IPS-15b (cell line): ENCODE measurements around the gene SYNE3.

Source experiments
- H3K27me3 ChIP-seq: one replicate; pipeline ENCODE4 v1.6.1; 2013; ENCODE audit warnings: low read length; ENCODE audit not compliant: control insufficient read depth, insufficient read depth
- H3K36me3 ChIP-seq: one replicate; pipeline ENCODE4 v1.6.1; 2013; ENCODE audit warnings: low read length; ENCODE audit not compliant: control insufficient read depth, insufficient read depth
- H3K4me1 ChIP-seq: one replicate; pipeline ENCODE4 v1.6.1; 2013; ENCODE audit warnings: mild to moderate bottlenecking, low read length; ENCODE audit not compliant: control insufficient read depth, insufficient read depth
- H3K4me3 ChIP-seq: one replicate; pipeline ENCODE4 v1.5.1; 2013; ENCODE audit warnings: low read depth, low read length
- H3K9ac ChIP-seq: one replicate; pipeline ENCODE4 v1.6.1; 2013; ENCODE audit warnings: low read depth, mild to moderate bottlenecking, low read length
- H3K9me3 ChIP-seq: one replicate; pipeline ENCODE4 v1.6.1; 2013; ENCODE audit warnings: mild to moderate bottlenecking, low read length; ENCODE audit not compliant: control insufficient read depth, insufficient read depth

Gene SYNE3

DNA sequence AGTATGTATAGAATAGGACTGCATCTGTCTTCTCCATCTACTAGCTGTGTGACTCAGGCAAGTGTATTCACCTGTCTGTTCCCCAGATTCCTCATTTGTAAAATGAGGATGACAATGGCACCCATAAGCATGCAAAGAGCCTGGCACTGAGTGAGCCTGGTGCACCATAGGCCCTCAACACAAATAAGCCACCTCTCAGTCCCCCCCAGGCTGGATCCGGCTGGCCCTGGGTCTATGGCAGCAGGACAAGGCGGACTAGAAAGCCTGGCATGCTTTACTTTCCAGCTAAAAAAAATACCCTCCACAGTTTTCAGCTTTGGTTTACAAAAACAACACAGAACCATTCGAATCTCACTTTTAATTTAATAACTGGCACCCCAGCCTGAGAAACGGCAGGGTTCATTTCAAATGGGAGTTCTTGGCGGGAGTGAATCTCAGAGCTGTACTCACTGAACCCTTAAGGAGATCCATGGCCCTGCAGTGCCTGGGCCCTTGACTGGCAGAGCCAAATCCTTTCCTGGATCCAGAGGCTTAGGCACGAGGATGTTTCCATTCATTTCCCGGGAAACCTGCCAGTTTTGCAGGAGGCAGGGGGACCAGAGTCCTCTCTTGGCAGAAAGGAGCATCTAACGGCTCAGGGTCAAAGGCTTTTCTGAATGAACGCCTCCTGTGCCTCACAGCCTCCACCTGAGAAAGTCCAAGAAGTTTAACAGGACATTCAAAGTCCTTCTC, 17.7 kb downstream of the SYNE3 start:
- Histone ChIP-seq H3K4me3 (no peak overlapping the region), H3K27me3 (no peaks in the 10 kb centered on the region), H3K9ac (no peak overlapping the region), H3K9me3 (no peaks in the 10 kb centered on the region), H3K36me3 (no peaks in the 10 kb centered on the region), H3K4me1 (no peaks in the 10 kb centered on the region)

DNA sequence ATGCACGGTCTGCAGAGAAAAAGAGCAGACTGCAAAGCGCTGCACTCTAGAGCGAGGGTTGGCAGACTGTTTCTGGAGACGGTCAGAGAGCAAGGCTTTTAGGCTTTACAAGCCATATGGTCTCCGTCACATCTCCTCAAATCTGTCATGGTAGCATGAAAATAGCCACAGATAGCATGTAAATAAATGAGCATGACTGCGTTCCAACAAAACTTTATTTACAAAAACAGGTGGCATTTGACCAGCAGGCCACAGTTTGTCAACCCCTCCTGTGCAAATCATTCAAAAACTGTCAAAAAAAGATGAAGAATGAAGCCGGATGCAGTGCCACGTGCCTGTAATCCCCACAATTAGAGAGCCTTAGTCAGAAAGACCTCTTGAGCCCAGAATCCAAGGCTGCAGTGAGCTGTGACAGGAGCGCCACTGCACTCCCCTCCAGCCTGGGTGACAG, 18.9 kb downstream of the SYNE3 start:
- no peak overlapping the region for H3K4me3 ChIP-seq
- H3K27me3 ChIP-seq, result no peaks in the 10 kb centered on the region
- H3K9ac ChIP-seq, result no peak overlapping the region
- H3K9me3 ChIP-seq, result no peaks in the 10 kb centered on the region
- no peaks in the 10 kb centered on the region for H3K4me1 ChIP-seq
- H3K36me3 ChIP-seq, result no peaks in the 10 kb centered on the region

DNA sequence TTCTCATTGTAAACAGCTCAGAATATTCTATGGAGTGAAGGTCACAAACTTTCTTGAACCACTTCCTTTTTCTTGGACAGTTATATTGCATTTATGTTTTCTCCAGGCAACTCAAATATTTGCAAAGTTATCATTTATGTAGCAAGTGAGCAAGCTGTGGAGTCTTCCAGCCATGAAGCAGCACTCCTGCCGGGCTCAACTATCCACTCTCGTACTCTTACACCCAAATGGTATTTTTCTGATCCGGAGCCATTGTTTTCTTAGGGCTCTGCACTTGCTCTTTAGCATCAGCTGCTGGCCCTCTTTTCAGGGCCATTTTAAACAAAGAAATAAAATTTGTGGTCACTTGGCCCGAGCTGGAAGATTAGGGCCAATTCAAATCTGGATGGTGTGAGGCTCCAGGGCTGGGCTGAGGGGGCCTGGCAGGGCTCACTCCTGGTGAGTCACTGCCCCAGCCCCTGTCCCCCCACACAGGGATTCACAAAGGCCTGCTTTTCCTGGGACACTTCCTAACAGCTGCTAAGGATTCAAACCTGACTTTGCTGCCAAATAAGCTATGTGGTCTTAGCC, 19.7 kb downstream of the SYNE3 start:
- H3K4me1 ChIP-seq, result no peaks in the 10 kb centered on the region
- H3K27me3 ChIP-seq, result no peaks in the 10 kb centered on the region
- no peak overlapping the region for H3K4me3 ChIP-seq
- H3K9ac ChIP-seq, result no peak overlapping the region
- no peaks in the 10 kb centered on the region for H3K36me3 ChIP-seq
- no peaks in the 10 kb centered on the region for H3K9me3 ChIP-seq

DNA sequence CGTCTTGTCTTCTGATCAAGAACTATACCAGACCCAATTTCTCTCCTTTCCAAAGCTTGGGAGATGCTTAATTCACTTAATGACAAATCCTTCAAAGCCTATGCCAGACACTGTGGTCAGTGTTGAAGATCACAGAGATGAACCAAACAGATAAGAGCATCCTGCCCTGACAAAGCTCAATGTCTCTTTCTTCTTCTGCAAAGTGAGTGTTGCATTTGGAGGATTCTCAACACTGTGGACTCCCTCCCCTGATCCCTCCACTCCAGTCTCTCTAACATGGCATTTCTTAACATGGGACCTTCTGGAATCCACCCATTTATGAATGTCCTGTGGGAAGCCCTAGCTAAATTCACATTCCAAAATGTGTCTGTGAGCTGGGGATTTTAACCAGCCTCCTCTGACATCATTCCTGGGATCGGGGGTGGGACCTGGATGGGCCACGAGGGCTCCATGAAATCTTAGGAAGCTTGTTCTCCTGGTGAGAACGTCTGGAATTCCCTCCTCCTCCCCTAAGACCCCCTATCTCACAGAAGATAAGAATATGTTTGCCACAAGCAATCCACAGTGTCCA, 20.3 kb downstream of the SYNE3 start:
- H3K36me3 ChIP-seq, result no peaks in the 10 kb centered on the region
- H3K27me3 ChIP-seq, result no peaks in the 10 kb centered on the region
- no peak overlapping the region for H3K4me3 ChIP-seq
- H3K9me3 ChIP-seq, result no peaks in the 10 kb centered on the region
- no peaks in the 10 kb centered on the region for H3K4me1 ChIP-seq
- H3K9ac ChIP-seq, result no peak overlapping the region

DNA sequence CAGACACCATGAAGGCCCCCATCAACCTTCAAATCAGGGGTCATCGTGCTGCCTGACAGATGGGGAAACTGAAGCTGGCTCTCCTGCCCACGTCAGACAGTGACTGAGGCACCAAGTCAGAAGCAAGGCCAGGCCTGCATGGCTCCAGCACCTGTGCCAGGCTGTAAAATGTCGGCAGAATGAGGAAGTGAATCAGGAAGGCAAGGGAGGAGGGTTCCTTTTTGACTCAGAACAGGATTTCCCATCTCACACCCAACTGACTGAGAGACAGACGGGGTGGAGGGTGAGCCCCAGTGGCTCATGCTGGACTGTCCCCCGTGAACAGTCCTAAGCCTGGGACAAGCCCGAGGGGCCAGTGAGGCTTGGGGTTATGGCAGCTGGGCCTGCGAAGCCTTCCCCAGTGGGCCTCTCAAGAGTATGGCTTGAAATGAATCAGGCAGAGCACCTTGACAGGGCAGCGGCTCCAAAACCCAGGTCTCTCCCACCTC, 20.9 kb downstream of the SYNE3 start:
- no peaks in the 10 kb centered on the region for H3K27me3 ChIP-seq
- H3K4me1 ChIP-seq, result no peaks in the 10 kb centered on the region
- no peak overlapping the region for H3K4me3 ChIP-seq
- no peaks in the 10 kb centered on the region for H3K36me3 ChIP-seq
- no peak overlapping the region for H3K9ac ChIP-seq
- H3K9me3 ChIP-seq, result no peaks in the 10 kb centered on the region

DNA sequence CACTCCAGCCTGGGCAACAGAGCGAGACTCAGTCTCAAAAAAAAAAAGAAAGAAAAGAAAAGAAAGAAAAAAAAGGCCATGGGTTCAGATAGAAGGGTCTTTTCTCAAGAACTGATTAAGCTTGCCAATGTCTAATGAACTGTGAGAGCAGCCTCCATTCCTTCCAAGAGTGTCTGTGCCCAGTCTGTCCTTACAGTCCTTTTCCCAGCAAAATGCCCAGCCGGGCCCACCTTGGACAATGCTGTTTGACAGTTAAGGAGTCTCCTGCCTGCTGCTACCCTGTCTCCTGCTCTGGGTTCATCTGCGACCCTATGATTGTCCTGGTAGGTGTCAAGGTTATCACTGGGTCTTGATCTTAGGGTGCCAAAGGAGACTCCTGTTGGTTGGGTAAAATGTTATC, 21.4 kb downstream of the SYNE3 start:
- H3K9ac ChIP-seq, result no peak overlapping the region
- no peaks in the 10 kb centered on the region for H3K9me3 ChIP-seq
- no peaks in the 10 kb centered on the region for H3K27me3 ChIP-seq
- H3K36me3 ChIP-seq, result no peaks in the 10 kb centered on the region
- H3K4me3 ChIP-seq, result no peak overlapping the region
- no peaks in the 10 kb centered on the region for H3K4me1 ChIP-seq

DNA sequence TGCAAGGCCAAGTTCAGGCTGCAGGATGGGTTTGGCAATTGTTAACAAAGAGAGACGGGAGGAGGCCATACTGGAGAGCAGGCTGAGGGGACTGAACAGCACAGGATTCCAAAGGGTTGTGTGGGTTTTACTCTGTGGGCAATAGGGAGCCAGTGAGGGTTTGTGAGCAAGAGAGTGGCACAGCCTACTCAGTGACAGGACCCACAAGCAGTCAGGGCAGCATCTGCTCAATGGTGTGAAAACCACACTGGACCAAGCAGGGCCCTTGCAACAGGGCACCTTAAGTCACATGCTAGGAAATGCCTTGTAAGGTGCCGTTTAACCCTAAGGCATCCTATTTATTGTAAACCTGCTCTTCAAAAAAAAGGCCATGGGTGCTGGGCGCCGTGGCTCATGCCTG, 22.0 kb downstream of the SYNE3 start:
- H3K27me3 ChIP-seq, result no peaks in the 10 kb centered on the region
- H3K9ac ChIP-seq, result no peak overlapping the region
- no peak overlapping the region for H3K4me3 ChIP-seq
- H3K9me3 ChIP-seq, result no peaks in the 10 kb centered on the region
- no peaks in the 10 kb centered on the region for H3K4me1 ChIP-seq
- H3K36me3 ChIP-seq, result no peaks in the 10 kb centered on the region

DNA sequence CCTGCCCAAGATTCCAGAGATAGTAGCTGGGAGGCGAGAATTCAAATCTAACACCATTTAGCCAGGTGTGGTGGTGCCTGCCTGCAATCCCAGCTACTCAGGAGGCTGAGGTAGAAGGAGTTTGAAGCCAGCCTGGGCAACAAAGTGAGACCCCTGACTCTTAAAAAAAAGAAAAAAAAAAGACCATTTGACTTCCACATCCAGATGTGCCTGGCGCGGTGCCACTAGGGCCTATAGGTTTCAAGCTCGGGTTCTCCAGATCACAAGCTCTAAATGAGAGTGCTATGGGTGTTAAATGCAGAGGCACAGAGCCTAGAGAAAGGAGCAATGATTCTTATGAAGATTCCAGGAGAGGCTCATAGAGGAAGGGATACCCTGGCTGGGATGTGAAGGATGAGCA, 22.5 kb downstream of the SYNE3 start:
- H3K4me1 ChIP-seq, result no peaks in the 10 kb centered on the region
- no peak overlapping the region for H3K4me3 ChIP-seq
- H3K9ac ChIP-seq, result no peak overlapping the region
- H3K36me3 ChIP-seq, result no peaks in the 10 kb centered on the region
- H3K27me3 ChIP-seq, result no peaks in the 10 kb centered on the region
- no peaks in the 10 kb centered on the region for H3K9me3 ChIP-seq

DNA sequence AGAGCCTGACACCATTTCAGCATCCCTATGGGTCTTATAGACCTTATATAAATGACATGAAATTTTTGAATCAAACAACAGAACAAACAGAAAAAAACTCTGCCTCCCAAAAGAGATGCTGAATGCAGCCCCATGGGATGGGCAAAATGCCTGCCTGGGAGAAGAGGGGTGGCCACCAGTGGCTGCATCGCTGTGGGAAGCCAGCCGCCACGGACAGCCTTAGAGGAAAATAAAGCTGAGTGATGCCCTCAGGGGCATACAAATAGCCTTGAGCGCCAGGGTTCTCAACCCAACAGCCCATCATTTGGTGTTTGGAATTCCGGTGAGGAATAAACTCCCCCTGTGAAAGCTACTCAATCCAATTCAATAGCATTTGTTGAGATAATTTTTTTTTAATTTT, 22.9 kb downstream of the SYNE3 start:
- Histone ChIP-seq H3K4me3 (no peak overlapping the region), H3K27me3 (no peaks in the 10 kb centered on the region), H3K9ac (no peak overlapping the region), H3K4me1 (no peaks in the 10 kb centered on the region), H3K36me3 (no peaks in the 10 kb centered on the region), H3K9me3 (no peaks in the 10 kb centered on the region)

DNA sequence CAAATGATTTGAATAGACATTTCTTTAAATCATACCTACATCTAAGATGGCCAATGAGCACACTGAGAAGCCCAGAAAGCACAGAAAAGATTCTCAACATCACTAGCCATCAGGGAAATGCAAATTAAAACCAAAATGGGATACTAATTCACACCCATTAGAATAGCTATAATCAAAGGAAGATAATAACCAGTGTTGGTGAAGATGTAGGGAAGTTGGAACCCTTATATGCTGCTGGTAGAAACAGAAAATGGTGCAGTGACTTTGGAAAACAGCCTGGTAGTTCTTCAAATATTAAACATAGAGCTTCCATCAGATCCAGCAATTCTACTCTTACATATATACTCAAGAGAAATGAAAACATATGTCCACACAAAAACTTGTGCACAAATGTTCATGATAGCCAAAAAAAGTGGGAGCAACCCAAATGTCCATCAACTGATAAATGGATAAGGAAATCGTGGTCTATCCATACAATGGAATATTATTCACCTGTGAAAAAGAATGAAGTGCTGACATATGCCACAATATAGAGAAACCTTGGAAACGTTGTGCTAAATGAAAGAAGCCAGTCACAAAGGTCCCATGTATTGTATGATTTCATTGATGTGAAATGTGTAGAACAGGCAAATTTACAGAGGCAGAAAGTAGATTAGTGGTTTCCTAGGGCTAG, 24.4 kb downstream of the SYNE3 start:
- Histone ChIP-seq H3K27me3 (no peaks in the 10 kb centered on the region), H3K9me3 (no peaks in the 10 kb centered on the region), H3K4me3 (no peak overlapping the region), H3K4me1 (no peaks in the 10 kb centered on the region), H3K36me3 (no peaks in the 10 kb centered on the region), H3K9ac (no peak overlapping the region)

DNA sequence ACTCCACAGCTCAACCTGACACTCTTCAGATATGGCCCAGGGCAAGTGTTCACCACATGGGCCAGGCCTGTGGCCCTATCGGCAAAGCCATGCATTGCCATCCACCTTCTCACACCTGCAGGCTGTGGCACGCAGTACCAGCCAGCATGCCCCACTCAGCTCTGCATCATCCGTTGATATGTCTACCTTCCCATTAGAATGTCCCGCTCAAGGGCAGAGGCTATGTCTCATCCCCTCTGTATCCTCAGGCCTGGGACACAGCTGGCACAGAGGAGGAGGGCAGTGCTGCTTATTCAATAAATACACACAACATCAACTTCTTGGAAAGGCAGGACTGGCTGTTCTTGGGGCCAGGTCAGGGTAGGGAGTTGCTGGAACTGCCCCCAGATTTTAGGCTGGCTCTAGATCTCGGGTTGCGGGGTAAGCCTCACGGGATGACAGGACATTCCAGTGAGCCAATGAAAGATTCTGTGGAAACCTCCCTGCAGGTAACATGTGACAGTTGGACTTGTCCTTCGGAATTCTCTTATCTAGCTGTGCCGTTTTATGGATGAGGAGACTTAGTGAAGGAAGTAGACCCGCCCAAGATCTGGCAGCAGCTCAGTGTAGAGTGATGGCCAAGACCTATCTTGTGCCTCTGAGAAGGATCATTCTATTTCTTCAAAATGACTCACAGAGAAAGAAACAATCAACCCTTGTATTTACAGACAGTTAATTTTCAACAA, 25.6 kb downstream of the SYNE3 start:
- Histone ChIP-seq H3K4me1 (no peaks in the 10 kb centered on the region), H3K9ac (no peak overlapping the region), H3K27me3 (no peaks in the 10 kb centered on the region), H3K9me3 (no peaks in the 10 kb centered on the region), H3K4me3 (no peak overlapping the region), H3K36me3 (no peaks in the 10 kb centered on the region)
